K562 (cell line): ENCODE results near the gene CCDC27. TPM values are rescaled to one million over a fixed set of nuclear protein-coding genes. Genes with fewer than 3 reads are reported as not detected.
A peak's percentile ranks its signal among the peaks of the same experiment; 100 is the strongest.

Experiments used
- BRD4 ChIP-seq: fragments of 200-600 bp; sonication (generic); IDR thresholded peaks from 2 replicates; pipeline ENCODE4 v1.6.1; 2017; ENCODE audit warnings: inconsistent platforms
- BRD9 ChIP-seq: fragments of 450-650 bp; IDR thresholded peaks from 2 replicates; pipeline ENCODE4 v1.6.1; 2018; ENCODE audit warnings: low read depth; ENCODE audit not compliant: partially characterized antibody
- CCNT2 ChIP-seq: IDR thresholded peaks from 2 replicates; pipeline ENCODE4 v1.6.1; 2011; ENCODE audit warnings: borderline replicate concordance, low read depth, mild to moderate bottlenecking, moderate library complexity, mixed read lengths, low read length; ENCODE audit not compliant: insufficient read length; ENCODE audit errors: extremely low read depth
- DMBX1 ChIP-seq: fragments of 250-450 bp; sonication (Bioruptor Pico); IDR thresholded peaks from 2 replicates; pipeline ENCODE4 v1.8.0; 2022; ENCODE audit warnings: inconsistent platforms, mild to moderate bottlenecking, moderate library complexity, borderline replicate concordance
- ETV5 ChIP-seq: sonication (generic); formaldehyde crosslinking; IDR thresholded peaks from 2 replicates; pipeline ENCODE4 v1.4.0; 2020; ENCODE audit warnings: low read depth, mild to moderate bottlenecking, missing genetic modification reagents
- GMEB1 ChIP-seq: fragments of 250-450 bp; sonication (Bioruptor Pico); IDR thresholded peaks from 2 replicates; pipeline ENCODE4 v1.4.0; 2020; ENCODE audit warnings: mild to moderate bottlenecking
- HCFC1 ChIP-seq: IDR thresholded peaks from 2 replicates; pipeline ENCODE4 v1.6.1; 2012; ENCODE audit warnings: low read depth, low read length, improper control_type of control experiment
- SMAD2 ChIP-seq: fragments of 150-350 bp; IDR thresholded peaks from 2 replicates; pipeline ENCODE4 v1.6.1; 2014; ENCODE audit warnings: low read depth, mild to moderate bottlenecking, low read length
- STAT5B ChIP-seq: fragments of 250-450 bp; sonication (Bioruptor Pico); IDR thresholded peaks from 2 replicates; pipeline ENCODE4 v1.8.0; 2021; ENCODE audit warnings: mild to moderate bottlenecking, inconsistent platforms
- TEAD2 ChIP-seq: fragments of 450-650 bp; IDR thresholded peaks from 2 replicates; pipeline ENCODE4 v1.6.1; 2016; ENCODE audit warnings: missing genetic modification characterization, control low read depth, missing compliant biosample characterization
- ZNF133 ChIP-seq: fragments of 250-450 bp; sonication (Bioruptor Pico); IDR thresholded peaks from 2 replicates; pipeline ENCODE4 v1.4.0; 2020; ENCODE audit warnings: mild to moderate bottlenecking
- ZNF253 ChIP-seq: fragments of 250-450 bp; sonication (Bioruptor Pico); conservative IDR thresholded peaks from 2 replicates; pipeline ENCODE4 v1.6.1; 2021; ENCODE audit warnings: mild to moderate bottlenecking
- ZNF707 ChIP-seq: fragments of 250-450 bp; sonication (Bioruptor Pico); conservative IDR thresholded peaks from 2 replicates; pipeline ENCODE4 v1.8.0; 2022; ENCODE audit warnings: inconsistent platforms, mild to moderate bottlenecking, moderate library complexity
- ZSCAN29 ChIP-seq: fragments of 450-650 bp; IDR thresholded peaks from 2 replicates; pipeline ENCODE4 v1.6.1; 2017
- polyA plus RNA-seq, 8 experiments: library from polyadenylated mRNA; depleted of rRNA in 4 of 8; stranded (reverse) in 5 of 8; unstranded in 3 of 8; fragments of >200 nt; fragmentation: Nextera tagmentation in 2 of 8; fragmentation: Illumina TruSeq in 1 of 8; extraction: Ambion mirVana in 2 of 8; extraction: Trizol in 1 of 8; gene quantifications; 2 replicates each; pipeline versions ENCODE4 v1.2.1 to v1.2.3, GENCODE V29; 2011 to 2014; ENCODE audit warnings: inconsistent platforms in 1 of 8, missing spikeins in 1 of 8
- total RNA-seq, 7 experiments: library from RNA; depleted of rRNA in 6 of 7; stranded (reverse); fragments of >200 nt in 6 of 7; fragmentation: Illumina TruSeq in 2 of 7; extraction: Trizol in 2 of 7; gene quantifications; 2 replicates each; pipeline versions ENCODE4 v1.2.1 to v1.2.3, GENCODE V29; 2011 to 2021; ENCODE audit warnings: low replicate concordance in 1 of 7
- TF ChIP-seq, protein P1 (sequence below), 2 experiments: fragments of 450-650 bp; formaldehyde crosslinking in 1 of 2; IDR thresholded peaks; 2 replicates each; pipeline versions ENCODE4 v1.4.0 to v1.6.1; 2014 to 2020; ENCODE audit warnings: mild to moderate bottlenecking in 2 of 2, borderline replicate concordance in 1 of 2, low read depth in 1 of 2
- TF ChIP-seq, protein P2 (sequence below): fragments of 250-450 bp; sonication (Bioruptor Pico); IDR thresholded peaks from 2 replicates; pipeline ENCODE4 v1.6.1; 2021; ENCODE audit warnings: mild to moderate bottlenecking
- TF ChIP-seq, protein P3 (sequence below): sonication (generic); formaldehyde crosslinking; IDR thresholded peaks from 2 replicates; pipeline ENCODE4 v1.8.1; 2022; ENCODE audit warnings: missing genetic modification reagents

The CCDC27 gene
- total and polyA plus RNA-seq, 9 of the 15 experiments (the other 6 are each of a cell fraction or from before 2014, with no cell fraction given) = 0.01 to 0.04 TPM; not detected in 7

GRCh38 chr1:3775490-3776230 is 23.4 kb downstream of the CCDC27 start (continued):
- TF ChIP-seq ZNF253 (CRISPR knock-in tag) (no peak), ZNF707 (CRISPR knock-in tag) (no peak), CCNT2 (peak; percentile 66), STAT5B (CRISPR knock-in tag) (no peak), HCFC1 (peak; percentile 46; the same call in 1 of the 2 replicates), ZNF133 (CRISPR knock-in tag) (no peak), TEAD2 (tag) (no peak), SMAD2 (no peak), BRD9 (no peak), BRD4 (no peak), DMBX1 (CRISPR knock-in tag) (no peak; the same call in 1 of the 2 replicates), ETV5 (CRISPR knock-in tag) (no peak; the same call in 1 of the 2 replicates), GMEB1 (CRISPR knock-in tag) (no peak), ZSCAN29 (peak; percentile 39; the same call in 1 of the 2 replicates)
- TF ChIP-seq, protein P1, sequence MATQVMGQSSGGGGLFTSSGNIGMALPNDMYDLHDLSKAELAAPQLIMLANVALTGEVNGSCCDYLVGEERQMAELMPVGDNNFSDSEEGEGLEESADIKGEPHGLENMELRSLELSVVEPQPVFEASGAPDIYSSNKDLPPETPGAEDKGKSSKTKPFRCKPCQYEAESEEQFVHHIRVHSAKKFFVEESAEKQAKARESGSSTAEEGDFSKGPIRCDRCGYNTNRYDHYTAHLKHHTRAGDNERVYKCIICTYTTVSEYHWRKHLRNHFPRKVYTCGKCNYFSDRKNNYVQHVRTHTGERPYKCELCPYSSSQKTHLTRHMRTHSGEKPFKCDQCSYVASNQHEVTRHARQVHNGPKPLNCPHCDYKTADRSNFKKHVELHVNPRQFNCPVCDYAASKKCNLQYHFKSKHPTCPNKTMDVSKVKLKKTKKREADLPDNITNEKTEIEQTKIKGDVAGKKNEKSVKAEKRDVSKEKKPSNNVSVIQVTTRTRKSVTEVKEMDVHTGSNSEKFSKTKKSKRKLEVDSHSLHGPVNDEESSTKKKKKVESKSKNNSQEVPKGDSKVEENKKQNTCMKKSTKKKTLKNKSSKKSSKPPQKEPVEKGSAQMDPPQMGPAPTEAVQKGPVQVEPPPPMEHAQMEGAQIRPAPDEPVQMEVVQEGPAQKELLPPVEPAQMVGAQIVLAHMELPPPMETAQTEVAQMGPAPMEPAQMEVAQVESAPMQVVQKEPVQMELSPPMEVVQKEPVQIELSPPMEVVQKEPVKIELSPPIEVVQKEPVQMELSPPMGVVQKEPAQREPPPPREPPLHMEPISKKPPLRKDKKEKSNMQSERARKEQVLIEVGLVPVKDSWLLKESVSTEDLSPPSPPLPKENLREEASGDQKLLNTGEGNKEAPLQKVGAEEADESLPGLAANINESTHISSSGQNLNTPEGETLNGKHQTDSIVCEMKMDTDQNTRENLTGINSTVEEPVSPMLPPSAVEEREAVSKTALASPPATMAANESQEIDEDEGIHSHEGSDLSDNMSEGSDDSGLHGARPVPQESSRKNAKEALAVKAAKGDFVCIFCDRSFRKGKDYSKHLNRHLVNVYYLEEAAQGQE (IDR thresholded peaks at IDR 0.05; ENCODE audit: borderline replicate concordance) = peak; percentile 59
- TF ChIP-seq, protein P1 (CRISPR knock-in tag; IDR thresholded peaks at IDR 0.05; ENCODE audit: low read depth) = no peak
- TF ChIP-seq, protein P2, sequence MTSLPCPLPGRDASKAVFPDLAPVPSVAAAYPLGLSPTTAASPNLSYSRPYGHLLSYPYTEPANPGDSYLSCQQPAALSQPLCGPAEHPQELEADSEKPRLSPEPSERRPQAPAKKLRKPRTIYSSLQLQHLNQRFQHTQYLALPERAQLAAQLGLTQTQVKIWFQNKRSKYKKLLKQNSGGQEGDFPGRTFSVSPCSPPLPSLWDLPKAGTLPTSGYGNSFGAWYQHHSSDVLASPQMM (CRISPR knock-in tag) = no peak
- TF ChIP-seq, protein P3, sequence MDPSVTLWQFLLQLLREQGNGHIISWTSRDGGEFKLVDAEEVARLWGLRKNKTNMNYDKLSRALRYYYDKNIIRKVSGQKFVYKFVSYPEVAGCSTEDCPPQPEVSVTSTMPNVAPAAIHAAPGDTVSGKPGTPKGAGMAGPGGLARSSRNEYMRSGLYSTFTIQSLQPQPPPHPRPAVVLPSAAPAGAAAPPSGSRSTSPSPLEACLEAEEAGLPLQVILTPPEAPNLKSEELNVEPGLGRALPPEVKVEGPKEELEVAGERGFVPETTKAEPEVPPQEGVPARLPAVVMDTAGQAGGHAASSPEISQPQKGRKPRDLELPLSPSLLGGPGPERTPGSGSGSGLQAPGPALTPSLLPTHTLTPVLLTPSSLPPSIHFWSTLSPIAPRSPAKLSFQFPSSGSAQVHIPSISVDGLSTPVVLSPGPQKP = no peak
